ENCODE results near the gene XK.
"Not testable (repeated sequence)": the region's sequence is repeated elsewhere in the genome, so short reads cannot be mapped to it uniquely, and the experiment has no call there.

Gene XK

GRCh38 chrX:37685381-37686359 is at the start of gene XK:
XK (plus strand) TSS chrX:37685791; CDS start chrX:37685962, 171 bp downstream.
- no peak for TF ChIP-seq CTCF (IDR thresholded peaks at IDR 0.05; ENCODE audit: low read depth, low read length)
- DNase-seq (ENCODE audit: extremely low read depth, low read depth): no peak

GRCh38 chrX:37638047-37638446 is 47.5 kb upstream of the XK start:
- TF ChIP-seq CTCF (IDR thresholded peaks at IDR 0.05; ENCODE audit: low read depth, low read length): no peak
- DNase-seq (ENCODE audit: extremely low read depth, low read depth): no peak

- TF ChIP-seq CTCF (IDR thresholded peaks at IDR 0.05; ENCODE audit: low read depth, low read length): no peak
- no peak for DNase-seq (ENCODE audit: extremely low read depth, low read depth)
Observed at GRCh38 chrX:37640142-37640541, 45.4 kb upstream of the XK start.

GRCh38 chrX:37641859-37642258 is 43.7 kb upstream of the XK start:
- no peak for DNase-seq (ENCODE audit: extremely low read depth, low read depth)
- TF ChIP-seq CTCF (IDR thresholded peaks at IDR 0.05; ENCODE audit: low read depth, low read length): no peak

- no peak for TF ChIP-seq CTCF (IDR thresholded peaks at IDR 0.05; ENCODE audit: low read depth, low read length)
- no peak for DNase-seq (ENCODE audit: extremely low read depth, low read depth)
Observed at GRCh38 chrX:37644381-37645305, 40.9 kb upstream of the XK start.

- no peak for DNase-seq (ENCODE audit: extremely low read depth, low read depth)
- TF ChIP-seq CTCF (IDR thresholded peaks at IDR 0.05; ENCODE audit: low read depth, low read length): no peak
Observed at GRCh38 chrX:37646254-37646653, 39.3 kb upstream of the XK start.

- not testable (repeated sequence) for DNase-seq (ENCODE audit: extremely low read depth, low read depth)
Observed at GRCh38 chrX:37650879-37651278, 34.7 kb upstream of the XK start.
